ENCODE results near the gene IRS1. TPM values are rescaled to one million over a fixed set of nuclear protein-coding genes. Genes with fewer than 3 reads are reported as not detected.

IRS1 gene
- total RNA-seq, 2 experiments from 2014 or later: 2.6 to 3.3 TPM

GRCh38 chr2:226754821-226755604 lies 44.6 kb downstream of the IRS1 start:
- POLR2A ChIA-PET: no interaction called here
- ATAC-seq: no peak
- Mint-ChIP-seq H3K27ac (no peak overlapping the region), H3K36me3 (ENCODE audit: low read depth) (no peaks in the 10 kb centered on the region), H3K4me1 (peaks cover 2% of the 10 kb centered on the region), H3K4me3 (no peak overlapping the region), H3K27me3 (no peaks in the 10 kb centered on the region), H3K9me3 (ENCODE audit: low read depth) (no peaks in the 10 kb centered on the region)
- CTCF ChIA-PET: interaction anchor here (0.7 kb wide), 2 partner anchors 22 to 216 kb away, joined by 3 to 4 read pairs; no protein-coding TSS in a partner anchor
- intact Hi-C loops (cut with DNase I, micrococcal nuclease): no loop called here
- no peak for DNase-seq

DNA sequence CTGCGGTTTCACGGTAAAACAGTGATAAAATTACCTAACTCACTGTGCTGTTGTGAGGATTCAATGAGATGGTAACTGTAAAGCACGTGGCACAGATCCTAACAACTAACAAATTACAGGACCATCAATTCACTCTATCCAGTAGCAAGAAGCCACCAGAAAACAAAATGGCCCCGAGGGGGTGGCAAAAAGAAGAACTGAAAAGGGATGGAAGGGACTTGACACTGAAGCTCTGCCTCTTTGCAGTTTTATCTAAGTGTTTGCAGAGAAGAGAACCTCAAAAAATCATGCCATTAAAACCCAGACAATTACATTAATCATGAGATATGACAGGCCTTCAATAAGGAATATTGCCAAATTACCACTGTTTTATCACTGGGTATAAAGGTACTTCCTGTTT lies 46.7 kb downstream of the IRS1 start:
- Mint-ChIP-seq H3K27me3 (no peaks in the 10 kb centered on the region), H3K9me3 (ENCODE audit: low read depth) (no peaks in the 10 kb centered on the region), H3K4me1 (peaks cover 2% of the 10 kb centered on the region), H3K36me3 (ENCODE audit: low read depth) (no peaks in the 10 kb centered on the region), H3K27ac (no peak overlapping the region), H3K4me3 (no peak overlapping the region)
- intact Hi-C loops (cut with DNase I, micrococcal nuclease): no loop called here
- ChIA-PET CTCF (no interaction called here), POLR2A (no interaction called here)
- ATAC-seq: no peak
- no peak for DNase-seq

DNA sequence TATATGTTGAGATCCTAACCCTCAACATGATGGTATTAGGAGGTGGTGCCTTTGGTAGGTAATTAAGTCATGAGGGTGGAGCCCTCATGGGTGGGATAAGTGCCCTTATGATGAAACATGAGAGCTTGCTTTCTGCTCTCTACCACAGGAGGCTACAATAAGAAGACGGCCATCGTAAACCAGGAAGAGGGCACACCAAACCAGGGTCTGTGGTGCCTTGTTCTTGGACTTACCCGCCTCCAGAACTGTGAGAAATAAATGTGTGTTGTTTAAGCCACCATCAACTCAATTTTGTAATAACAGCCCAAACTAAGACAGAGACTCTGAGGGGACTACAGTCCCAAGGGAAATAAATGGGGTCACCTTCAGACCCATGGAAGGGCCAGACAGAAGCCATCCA lies 52.3 kb downstream of the IRS1 start:
- DNase-seq (no peak), ATAC-seq (no peak)
- Mint-ChIP-seq H3K27me3 (no peaks in the 10 kb centered on the region), H3K9me3 (ENCODE audit: low read depth) (no peaks in the 10 kb centered on the region), H3K27ac (no peak overlapping the region), H3K4me3 (no peak overlapping the region), H3K4me1 (no peaks in the 10 kb centered on the region), H3K36me3 (ENCODE audit: low read depth) (no peaks in the 10 kb centered on the region)
- ChIA-PET POLR2A (no interaction called here), CTCF (no interaction called here)
- intact Hi-C loops (cut with DNase I, micrococcal nuclease): no loop called here

DNA sequence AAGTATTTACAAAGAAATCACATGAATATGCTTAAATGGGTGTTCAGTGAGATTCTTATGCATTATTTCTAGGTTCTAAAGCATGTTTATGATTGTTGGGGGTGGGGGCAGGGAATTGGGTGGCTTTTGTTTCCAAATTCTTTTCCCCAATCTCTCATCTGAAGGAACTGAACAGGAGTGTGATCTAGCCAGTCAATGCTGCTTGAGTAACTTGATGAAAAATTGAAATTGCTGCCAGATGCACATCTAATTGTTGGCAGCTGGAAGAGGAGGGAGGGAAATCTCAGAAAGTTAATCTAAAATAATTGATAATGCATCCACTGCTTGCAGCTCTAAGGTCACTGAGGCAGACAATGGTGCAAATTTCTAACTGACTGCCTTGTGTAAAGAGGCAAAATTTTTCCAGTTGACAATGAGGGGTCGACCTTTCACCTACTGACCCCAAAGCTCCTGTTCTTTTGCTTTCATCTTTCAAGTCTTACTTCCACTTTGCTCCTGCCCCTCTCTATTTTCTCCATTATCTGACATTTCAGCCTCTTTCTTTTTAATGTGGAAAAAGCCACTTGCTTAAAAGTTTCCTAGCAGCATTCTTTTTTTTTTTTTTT lies 53.3 kb downstream of the IRS1 start:
- ChIA-PET CTCF (no interaction called here), POLR2A (interaction anchor here (0.7 kb wide), 1 partner anchor 218 kb away, joined by 5 read pairs; no protein-coding TSS in a partner anchor)
- ATAC-seq (no peak), DNase-seq (no peak)
- intact Hi-C loops (cut with DNase I, micrococcal nuclease): no loop called here
- no peaks in the 10 kb centered on the region for H3K27me3 Mint-ChIP-seq
- H3K27ac Mint-ChIP-seq: no peak overlapping the region
- no peaks in the 10 kb centered on the region for H3K36me3 Mint-ChIP-seq (ENCODE audit: low read depth)
- no peaks in the 10 kb centered on the region for H3K4me1 Mint-ChIP-seq
- no peak overlapping the region for H3K4me3 Mint-ChIP-seq
- no peaks in the 10 kb centered on the region for H3K9me3 Mint-ChIP-seq (ENCODE audit: low read depth)

DNA sequence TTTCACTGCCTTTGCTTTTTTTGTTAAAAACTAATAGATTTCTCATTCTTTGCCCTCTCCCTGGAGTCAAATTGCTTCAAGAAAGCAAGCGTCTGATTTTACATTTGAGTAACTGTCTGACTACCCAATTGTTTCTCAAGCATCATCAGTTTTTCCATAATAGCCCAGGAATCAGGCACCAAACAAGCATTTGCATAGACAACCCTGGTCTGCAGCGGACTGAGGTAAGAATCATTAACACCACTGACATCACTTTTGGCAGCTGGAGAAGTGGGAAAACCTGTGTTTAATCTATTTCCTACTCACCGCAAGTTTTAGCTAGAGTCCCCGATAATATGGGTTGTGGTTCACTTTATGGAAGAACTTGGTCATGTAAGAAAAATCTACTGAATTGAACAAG lies 55.7 kb downstream of the IRS1 start:
- no peaks in the 10 kb centered on the region for H3K36me3 Mint-ChIP-seq (ENCODE audit: low read depth)
- no peak overlapping the region for H3K4me3 Mint-ChIP-seq
- H3K27me3 Mint-ChIP-seq: no peaks in the 10 kb centered on the region
- no peaks in the 10 kb centered on the region for H3K9me3 Mint-ChIP-seq (ENCODE audit: low read depth)
- intact Hi-C loops (cut with DNase I, micrococcal nuclease): no loop called here
- ATAC-seq (no peak), DNase-seq (no peak)
- ChIA-PET POLR2A (no interaction called here), CTCF (interaction anchor here (0.6 kb wide), 1 partner anchor 1088 kb away, joined by 3 read pairs; no protein-coding TSS in a partner anchor)
- H3K27ac Mint-ChIP-seq: no peak overlapping the region
- H3K4me1 Mint-ChIP-seq: no peaks in the 10 kb centered on the region

DNA sequence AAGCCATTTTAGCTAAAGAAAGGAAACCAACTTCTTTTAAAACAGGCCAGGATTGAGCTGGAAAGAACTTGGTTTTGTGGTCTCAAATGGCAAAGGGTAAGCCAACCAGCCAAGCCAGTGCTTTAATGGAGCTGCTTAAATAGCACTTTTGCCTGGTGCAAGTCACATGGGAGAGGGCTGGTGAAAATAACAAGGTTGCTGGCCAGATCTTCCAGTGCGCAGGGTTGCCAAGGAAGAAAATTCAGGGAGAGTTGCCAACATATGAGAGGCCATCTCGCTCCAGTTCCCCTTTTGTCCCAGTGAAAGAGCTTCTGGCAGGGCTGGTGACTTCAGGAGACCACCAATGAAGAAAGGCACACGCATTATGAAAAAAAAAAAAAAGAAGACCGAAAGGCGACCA lies 57.3 kb downstream of the IRS1 start:
- CTCF ChIA-PET: no interaction called here
- intact Hi-C loops (cut with DNase I, micrococcal nuclease): no loop called here
- H3K4me3 Mint-ChIP-seq: no peak overlapping the region
- POLR2A ChIA-PET: no interaction called here
- no peak for DNase-seq
- no peaks in the 10 kb centered on the region for H3K4me1 Mint-ChIP-seq
- no peaks in the 10 kb centered on the region for H3K27me3 Mint-ChIP-seq
- H3K27ac Mint-ChIP-seq: no peak overlapping the region
- no peak for ATAC-seq
- H3K36me3 Mint-ChIP-seq (ENCODE audit: low read depth): no peaks in the 10 kb centered on the region
- H3K9me3 Mint-ChIP-seq (ENCODE audit: low read depth): no peaks in the 10 kb centered on the region

DNA sequence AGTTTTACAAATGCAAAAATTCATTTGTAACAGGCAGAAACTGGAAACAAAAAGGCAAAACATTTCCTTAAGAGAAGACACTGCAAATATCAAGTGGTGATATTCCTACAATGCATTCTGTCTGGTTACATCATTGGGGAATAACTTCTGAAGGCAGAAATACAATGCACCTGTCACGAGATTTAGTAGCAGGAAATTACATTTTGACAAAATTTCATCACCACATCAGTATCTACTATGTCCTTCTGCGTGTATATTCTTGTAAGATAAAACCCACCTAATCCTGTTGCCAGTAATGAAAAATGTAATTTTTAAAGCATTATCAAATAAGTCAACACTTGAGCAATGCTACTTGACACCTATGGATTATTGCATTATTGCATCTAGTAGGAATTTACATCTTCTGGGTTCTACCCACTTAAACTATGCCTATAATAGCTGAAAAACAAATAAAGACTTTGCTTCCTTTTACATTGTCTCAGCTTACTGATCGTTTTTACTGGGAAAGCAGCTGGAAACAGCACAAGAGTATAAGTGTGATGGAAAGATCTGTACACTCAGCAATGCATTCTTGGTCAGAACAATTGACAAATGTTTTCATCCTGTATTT lies 59.5 kb downstream of the IRS1 start:
- intact Hi-C loops (cut with DNase I, micrococcal nuclease): no loop called here
- DNase-seq (no peak), ATAC-seq (no peak)
- ChIA-PET POLR2A (no interaction called here), CTCF (interaction anchor here (1.0 to 1.2 kb wide), 2 partner anchors 23 to 63 kb away, joined by 3 read pairs; no protein-coding TSS in a partner anchor)
- no peaks in the 10 kb centered on the region for H3K4me1 Mint-ChIP-seq
- H3K4me3 Mint-ChIP-seq: no peak overlapping the region
- no peaks in the 10 kb centered on the region for H3K27me3 Mint-ChIP-seq
- H3K27ac Mint-ChIP-seq: no peak overlapping the region
- no peaks in the 10 kb centered on the region for H3K36me3 Mint-ChIP-seq (ENCODE audit: low read depth)
- no peaks in the 10 kb centered on the region for H3K9me3 Mint-ChIP-seq (ENCODE audit: low read depth)

- Mint-ChIP-seq H3K36me3 (ENCODE audit: low read depth) (no peaks in the 10 kb centered on the region), H3K4me1 (no peaks in the 10 kb centered on the region), H3K9me3 (ENCODE audit: low read depth) (no peaks in the 10 kb centered on the region), H3K27me3 (no peaks in the 10 kb centered on the region), H3K27ac (no peak overlapping the region), H3K4me3 (no peak overlapping the region)
- POLR2A ChIA-PET: no interaction called here
- ATAC-seq (no peak), DNase-seq (no peak)
- CTCF ChIA-PET: interaction anchor here (1.0 kb wide), 1 partner anchor 63 kb away, joined by 3 read pairs; no protein-coding TSS in a partner anchor
- intact Hi-C loops (cut with DNase I, micrococcal nuclease): no loop called here
Observed at GRCh38 chr2:226739545-226740030, 60.0 kb downstream of the IRS1 start.

- Mint-ChIP-seq H3K4me3 (no peak overlapping the region), H3K4me1 (peaks cover 2% of the 10 kb centered on the region), H3K9me3 (ENCODE audit: low read depth) (no peaks in the 10 kb centered on the region), H3K27ac (no peak overlapping the region), H3K27me3 (no peaks in the 10 kb centered on the region), H3K36me3 (ENCODE audit: low read depth) (no peaks in the 10 kb centered on the region)
- no peak for DNase-seq
- ATAC-seq: no peak
- intact Hi-C loops (cut with DNase I, micrococcal nuclease): no loop called here
- POLR2A ChIA-PET: no interaction called here
- CTCF ChIA-PET: interaction anchor here (1.0 kb wide), 1 partner anchor 64 kb away, joined by 3 read pairs; no protein-coding TSS in a partner anchor
Observed at GRCh38 chr2:226738821-226739544, 60.6 kb downstream of the IRS1 start.

DNA sequence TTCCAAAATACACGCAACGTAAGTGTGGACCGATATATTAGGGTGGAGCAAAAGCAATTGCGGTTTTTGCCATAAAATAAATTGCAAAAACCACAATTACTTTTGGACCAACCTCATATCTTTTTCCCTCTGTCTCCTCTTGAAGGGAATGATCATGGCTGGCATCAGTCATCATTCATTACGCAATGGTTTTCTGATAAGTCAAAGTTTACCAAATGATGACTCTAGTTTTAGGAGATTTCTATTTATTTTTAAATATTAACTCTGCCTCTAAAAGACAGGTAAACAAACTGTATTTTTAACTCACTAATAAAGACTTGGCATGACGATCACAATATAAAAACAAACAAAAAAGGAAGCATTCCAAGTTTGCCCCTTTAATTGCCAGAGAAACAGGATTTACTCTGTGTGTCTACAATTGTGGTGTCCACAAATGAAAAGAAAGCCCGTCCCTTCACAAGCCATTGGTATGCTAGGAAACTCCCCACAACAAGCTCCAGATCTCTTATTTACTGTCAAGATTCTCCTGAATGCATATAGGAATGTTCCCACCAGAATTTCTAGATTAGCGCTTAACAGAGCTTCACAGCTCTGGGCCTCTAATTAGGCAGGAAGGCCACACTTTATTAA lies 61.3 kb downstream of the IRS1 start:
- no peak for ATAC-seq
- Mint-ChIP-seq H3K4me3 (no peak overlapping the region), H3K27me3 (no peaks in the 10 kb centered on the region), H3K36me3 (ENCODE audit: low read depth) (no peaks in the 10 kb centered on the region), H3K9me3 (ENCODE audit: low read depth) (no peaks in the 10 kb centered on the region), H3K4me1 (peaks cover 9% of the 10 kb centered on the region), H3K27ac (no peak overlapping the region)
- no peak for DNase-seq
- POLR2A ChIA-PET: no interaction called here
- intact Hi-C loops (cut with DNase I, micrococcal nuclease): no loop called here
- CTCF ChIA-PET: no interaction called here

- POLR2A ChIA-PET: no interaction called here
- no peaks in the 10 kb centered on the region for H3K9me3 Mint-ChIP-seq (ENCODE audit: low read depth)
- no peak for ATAC-seq
Observed at GRCh38 chr2:226736382-226736781, 63.2 kb downstream of the IRS1 start.

More at GRCh38 chr2:226736382-226736781, 63.2 kb downstream of the IRS1 start:
- CTCF ChIA-PET: interaction anchor here (0.6 kb wide), 1 partner anchor 1466 kb away, joined by 3 read pairs; no protein-coding TSS in a partner anchor
- intact Hi-C loops (cut with DNase I, micrococcal nuclease): no loop called here
- DNase-seq: no peak
- Mint-ChIP-seq H3K36me3 (ENCODE audit: low read depth) (no peaks in the 10 kb centered on the region), H3K4me1 (peaks cover 13% of the 10 kb centered on the region), H3K4me3 (no peak overlapping the region), H3K27me3 (no peaks in the 10 kb centered on the region), H3K27ac (no peak overlapping the region)
